Measurements from ENCODE around the gene COL18A1. TPM values are rescaled to one million over a fixed set of nuclear protein-coding genes. Genes with fewer than 3 reads are reported as not detected.

Gene COL18A1
- total and polyA plus RNA-seq, 2 of the 8 experiments (the other 6 are each of a cell fraction or from before 2014, with no cell fraction given): 145 to 201 TPM

DNA sequence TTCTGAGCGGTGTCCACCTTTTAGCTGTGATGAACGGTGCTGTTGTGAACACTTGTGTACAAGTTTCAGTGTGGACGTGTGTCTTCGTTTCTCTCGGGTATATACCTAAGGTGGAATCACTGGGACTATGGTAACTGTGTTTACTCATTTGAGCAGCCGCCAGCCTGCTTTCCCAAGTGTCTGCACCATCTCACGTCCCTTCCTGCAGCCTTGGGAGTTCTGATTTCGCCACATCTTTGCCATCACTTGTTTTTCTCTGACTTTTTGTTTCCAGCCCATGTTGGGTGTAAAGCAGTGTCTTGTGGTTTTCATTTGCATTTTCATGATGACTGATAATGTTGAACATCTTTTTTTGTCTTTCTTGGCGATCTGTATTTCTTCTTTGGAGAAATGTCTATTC, 40.4 kb downstream of the COL18A1 start:
- H3K27me3 ChIP-seq (replicated peaks in 1 of 4; ENCODE audit: control insufficient read depth in 3 of 4, extremely low read depth in 1 of 4, insufficient read depth in 3 of 4, low read length in 3 of 4): no peaks in the 10 kb centered on the region
- no peak for FAIRE-seq
- H4K91ac ChIP-seq (replicated peaks; ENCODE audit: insufficient read length, low read length): no peak overlapping the region
- H4K8ac ChIP-seq (ENCODE audit: extremely low read depth, insufficient read depth, low read length): no peak overlapping the region
- ChIA-PET POLR2A (ENCODE audit: partially characterized antibody) (no interaction called here), CTCF (ENCODE audit: partially characterized antibody) (no interaction called here)
- WGBS, 2 experiments (ENCODE audit: extremely low coverage in 1 of 2, insufficient coverage in 1 of 2, insufficient read length in 1 of 2, insufficient replicate concordance in 2 of 2, low coverage in 1 of 2, low lambda C conversion rate in 2 of 2, missing lambda C conversion rate in 1 of 2): 98% methylated on average over 9 of the region's 9 CpGs; no CpG with 5 or more reads in 1 of the 2 experiments
- H2BK12ac ChIP-seq (ENCODE audit: low read depth, low read length): no peak overlapping the region
- H3K23ac ChIP-seq (ENCODE audit: insufficient read length): no peak overlapping the region
- no peak for DNase-seq (ENCODE audit: low read depth in 1 of 2, low spot score in 2 of 2)
- no peak overlapping the region for H3K9ac ChIP-seq (replicated peaks in 1 of 4; ENCODE audit: extremely low read depth in 1 of 4, low read depth in 3 of 4, low read length in 3 of 4)
- no peak overlapping the region for H2BK20ac ChIP-seq (ENCODE audit: low read length)
- H3K4ac ChIP-seq (replicated peaks; ENCODE audit: insufficient read length, low read depth, low read length): no peak overlapping the region
- no peak overlapping the region for H3K56ac ChIP-seq (replicated peaks; ENCODE audit: insufficient read length, low read depth, low read length)
- H2BK5ac ChIP-seq (ENCODE audit: low read depth, low read length): no peak overlapping the region
- H4K20me1 ChIP-seq (replicated peaks in 1 of 2; ENCODE audit: control insufficient read depth in 1 of 2, insufficient read depth in 2 of 2, low read length in 2 of 2): peaks cover 19 to 33% of the 10 kb centered on the region in 2 experiments
- no peak overlapping the region for H3K4me3 ChIP-seq (ENCODE audit: extremely low read depth in 1 of 4, insufficient read depth in 2 of 4, low read depth in 3 of 4, low read length in 4 of 4)
- H3K36me3 ChIP-seq (ENCODE audit: control insufficient read depth in 2 of 4, insufficient read depth in 4 of 4, low read length in 3 of 4): peaks cover 0 to 7% (median 4%) of the 10 kb centered on the region in 4 experiments; a peak in 5 of 8 replicates
- no peak overlapping the region for H2AK5ac ChIP-seq (ENCODE audit: low read depth, low read length)
- H3K23me2 ChIP-seq (ENCODE audit: low read depth, low read length): no peaks in the 10 kb centered on the region
- no peak overlapping the region for H3K14ac ChIP-seq (ENCODE audit: insufficient read length)
- H3K18ac ChIP-seq (ENCODE audit: extremely low read depth, low read length): no peak overlapping the region
- no peak overlapping the region for H3K27ac ChIP-seq (ENCODE audit: low read depth, low read length)
- TF ChIP-seq NANOG (IDR thresholded peaks at IDR 0.05; ENCODE audit: insufficient read depth, low read depth, low read length, poor library complexity, severe bottlenecking) (no peak), CHD2 (IDR thresholded peaks at IDR 0.05; ENCODE audit: low read length) (no peak), SRF (IDR thresholded peaks at IDR 0.05; ENCODE audit: low read depth, low read length) (no peak), TBP (IDR thresholded peaks at IDR 0.05; ENCODE audit: low read depth, low read length) (no peak), TAF1 (IDR thresholded peaks at IDR 0.05; ENCODE audit: low read depth, low read length) (no peak), HDAC2 (IDR thresholded peaks at IDR 0.05; ENCODE audit: borderline replicate concordance in 1 of 2, low read depth in 2 of 2, low read length in 2 of 2) (no peak), BCL11A (IDR thresholded peaks at IDR 0.05; ENCODE audit: low read depth in 2 of 2, low read length in 2 of 2) (no peak), SP2 (IDR thresholded peaks at IDR 0.05; ENCODE audit: low read length) (no peak), MAFK (IDR thresholded peaks at IDR 0.05; ENCODE audit: low read depth, low read length) (no peak), SIN3A (conservative IDR thresholded peaks at IDR 0.05 in 1 of 2, IDR thresholded peaks at IDR 0.05 in 1 of 2; ENCODE audit: low read depth in 1 of 2, low read length in 2 of 2) (no peak)
- H2BK15ac ChIP-seq (ENCODE audit: low read length): no peak overlapping the region
- H3K79me2 ChIP-seq (ENCODE audit: control insufficient read depth in 1 of 2, insufficient read depth in 2 of 2, low read length in 2 of 2): peaks cover 10 to 94% of the 10 kb centered on the region in 2 experiments; a peak in 3 of 4 replicates
- H3K79me1 ChIP-seq (ENCODE audit: low read depth, low read length): peaks cover 27% of the 10 kb centered on the region
- no peak overlapping the region for H4K5ac ChIP-seq (ENCODE audit: insufficient read length, low read depth, low read length)
- H3K9me3 ChIP-seq (ENCODE audit: insufficient read depth in 2 of 2, low read depth in 1 of 2, low read length in 1 of 2): peaks cover 0 to 8% of the 10 kb centered on the region in 2 experiments; a peak in 2 of 4 replicates
- no peak overlapping the region for H3K4me2 ChIP-seq (ENCODE audit: insufficient read depth in 1 of 2, low read depth in 2 of 2, low read length in 2 of 2)
- H3K4me1 ChIP-seq (replicated peaks in 1 of 4; ENCODE audit: control insufficient read depth in 3 of 4, insufficient read depth in 4 of 4, low read length in 3 of 4): no peaks in the 10 kb centered on the region; a peak in 1 of 7 replicates
- H2AFZ ChIP-seq (ENCODE audit: low read length): no peak overlapping the region
- H2BK120ac ChIP-seq (replicated peaks; ENCODE audit: low read depth, low read length): no peak overlapping the region

Data from H1 (cell line).